Esophagus muscularis mucosa (tissue), 4 donors: ENCODE results near the gene COL9A2.

Source experiments
- CTCF ChIP-seq, 3 experiments: fragments of 200-600 bp in 2 of 3; fragments of 450-650 bp in 1 of 3; sonication (generic) in 2 of 3; IDR thresholded peaks; one replicate each; pipeline ENCODE4 v1.5.1; 2017 to 2019; ENCODE audit warnings: antibody characterized with exemption in 3 of 3, mild to moderate bottlenecking in 2 of 3, moderate library complexity in 1 of 3
- EP300 ChIP-seq: sonication (generic); formaldehyde crosslinking; IDR thresholded peaks from one replicate; pipeline ENCODE4 v1.6.1; 2017; ENCODE audit warnings: antibody characterized with exemption
- POLR2A ChIP-seq: fragments of 450-650 bp; IDR thresholded peaks from one replicate; pipeline ENCODE4 v1.6.1; 2017; ENCODE audit warnings: antibody characterized with exemption, moderate library complexity, mild to moderate bottlenecking, low read depth
- POLR2AphosphoS5 ChIP-seq, 2 donors: sonication (generic); formaldehyde crosslinking; IDR thresholded peaks; one replicate each; pipeline ENCODE4 v1.6.1; 2017; ENCODE audit warnings: antibody characterized with exemption in 2 of 2

- TF ChIP-seq POLR2A (no peak), CTCF (IDR thresholded peaks at IDR 0.05) (no peak), POLR2AphosphoS5 (IDR thresholded peaks at IDR 0.05) (no peak), EP300 (no peak)
Observed at GRCh38 chr1:40305871-40306270, 11.2 kb downstream of the COL9A2 start.
